ENCODE results near the gene VPS51.

DNA sequence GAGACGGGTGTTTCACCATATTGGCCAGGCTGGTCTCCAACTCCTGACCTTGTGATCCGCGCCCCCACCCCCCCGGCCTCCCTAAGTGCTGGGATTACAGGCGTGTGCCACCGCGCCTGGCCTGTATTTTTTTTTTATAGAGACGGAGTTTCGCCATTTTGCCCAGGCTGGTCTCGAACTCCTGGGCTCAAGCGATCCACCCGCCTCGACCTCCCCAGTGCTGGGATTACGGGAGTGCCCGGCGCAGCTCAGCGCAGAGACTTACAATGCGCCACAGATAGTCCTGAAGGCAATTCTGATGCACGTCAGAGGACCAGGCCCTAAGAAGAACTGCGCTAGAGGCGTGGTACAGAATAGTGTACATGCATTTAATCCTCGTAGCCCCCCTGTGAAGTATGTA is 587 bp upstream of the VPS51 start:
- no peak for TF ChIP-seq POLR2A (IDR thresholded peaks at IDR 0.05)
- TF ChIP-seq, protein P1, sequence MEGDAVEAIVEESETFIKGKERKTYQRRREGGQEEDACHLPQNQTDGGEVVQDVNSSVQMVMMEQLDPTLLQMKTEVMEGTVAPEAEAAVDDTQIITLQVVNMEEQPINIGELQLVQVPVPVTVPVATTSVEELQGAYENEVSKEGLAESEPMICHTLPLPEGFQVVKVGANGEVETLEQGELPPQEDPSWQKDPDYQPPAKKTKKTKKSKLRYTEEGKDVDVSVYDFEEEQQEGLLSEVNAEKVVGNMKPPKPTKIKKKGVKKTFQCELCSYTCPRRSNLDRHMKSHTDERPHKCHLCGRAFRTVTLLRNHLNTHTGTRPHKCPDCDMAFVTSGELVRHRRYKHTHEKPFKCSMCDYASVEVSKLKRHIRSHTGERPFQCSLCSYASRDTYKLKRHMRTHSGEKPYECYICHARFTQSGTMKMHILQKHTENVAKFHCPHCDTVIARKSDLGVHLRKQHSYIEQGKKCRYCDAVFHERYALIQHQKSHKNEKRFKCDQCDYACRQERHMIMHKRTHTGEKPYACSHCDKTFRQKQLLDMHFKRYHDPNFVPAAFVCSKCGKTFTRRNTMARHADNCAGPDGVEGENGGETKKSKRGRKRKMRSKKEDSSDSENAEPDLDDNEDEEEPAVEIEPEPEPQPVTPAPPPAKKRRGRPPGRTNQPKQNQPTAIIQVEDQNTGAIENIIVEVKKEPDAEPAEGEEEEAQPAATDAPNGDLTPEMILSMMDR (IDR thresholded peaks at IDR 0.05): no peak
